Islet of Langerhans (tissue), 1 donor: ENCODE results near the gene EWSR1.
"Not testable (repeated sequence)": the region's sequence is repeated elsewhere in the genome, so short reads cannot be mapped to it uniquely, and the experiment has no call there.

Experiments
- FAIRE-seq: peaks from one replicate; lab custom pipeline; 2011; peaks lifted over from hg19 to GRCh38; lab: Jason Lieb, UNC

The EWSR1 gene

DNA sequence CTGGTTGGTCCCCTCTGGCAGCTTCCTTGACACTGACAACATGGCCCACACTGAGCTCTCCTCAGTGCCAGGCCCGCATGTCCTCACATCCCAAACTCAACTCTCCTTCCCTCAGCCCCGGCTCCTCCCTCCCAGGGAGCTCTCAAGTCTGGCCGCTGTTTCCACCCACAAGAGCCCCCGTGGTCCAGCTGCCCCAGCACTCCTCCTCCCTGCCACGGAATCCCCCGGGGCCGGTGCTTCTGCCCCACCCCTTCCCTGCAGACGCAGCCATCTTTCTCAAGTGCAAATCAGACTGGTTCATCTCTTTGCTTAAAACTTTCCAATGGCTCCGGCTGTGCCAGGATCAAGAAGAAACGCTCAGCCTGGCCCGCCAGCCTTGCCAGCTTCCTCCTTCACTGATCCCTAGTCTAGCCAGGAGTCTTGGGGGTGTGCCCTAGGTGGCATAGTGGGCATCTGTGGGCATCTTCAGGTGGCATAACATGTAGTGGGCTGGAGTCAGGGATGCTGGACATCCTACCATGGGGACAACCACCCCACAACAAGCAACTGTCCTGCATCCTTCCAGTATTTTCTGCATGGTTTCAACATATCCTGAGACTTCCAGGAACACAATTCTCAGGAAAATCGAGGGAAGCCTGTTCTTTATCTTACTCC is 69.7 kb downstream of the EWSR1 start:
- FAIRE-seq, result no peak

DNA sequence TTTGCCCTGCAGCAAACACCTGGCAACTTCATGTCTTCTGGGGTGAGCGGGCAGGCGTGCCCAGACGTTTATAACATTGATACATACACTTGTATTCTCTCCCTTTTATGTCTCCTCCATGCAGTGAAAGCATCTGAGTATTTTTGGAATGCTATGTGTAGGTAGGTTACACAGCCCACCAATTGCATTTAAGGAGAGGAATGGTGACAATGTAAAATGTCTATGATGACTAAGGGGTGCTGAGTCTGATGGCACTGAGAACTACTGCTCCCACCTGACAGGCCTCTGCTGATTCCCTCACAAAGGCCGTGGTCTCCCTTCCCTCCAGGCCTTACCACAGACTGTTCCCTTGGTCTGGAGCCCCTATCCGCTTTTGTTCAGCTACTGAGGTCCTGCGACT is 70.3 kb downstream of the EWSR1 start:
- no peak for FAIRE-seq

DNA sequence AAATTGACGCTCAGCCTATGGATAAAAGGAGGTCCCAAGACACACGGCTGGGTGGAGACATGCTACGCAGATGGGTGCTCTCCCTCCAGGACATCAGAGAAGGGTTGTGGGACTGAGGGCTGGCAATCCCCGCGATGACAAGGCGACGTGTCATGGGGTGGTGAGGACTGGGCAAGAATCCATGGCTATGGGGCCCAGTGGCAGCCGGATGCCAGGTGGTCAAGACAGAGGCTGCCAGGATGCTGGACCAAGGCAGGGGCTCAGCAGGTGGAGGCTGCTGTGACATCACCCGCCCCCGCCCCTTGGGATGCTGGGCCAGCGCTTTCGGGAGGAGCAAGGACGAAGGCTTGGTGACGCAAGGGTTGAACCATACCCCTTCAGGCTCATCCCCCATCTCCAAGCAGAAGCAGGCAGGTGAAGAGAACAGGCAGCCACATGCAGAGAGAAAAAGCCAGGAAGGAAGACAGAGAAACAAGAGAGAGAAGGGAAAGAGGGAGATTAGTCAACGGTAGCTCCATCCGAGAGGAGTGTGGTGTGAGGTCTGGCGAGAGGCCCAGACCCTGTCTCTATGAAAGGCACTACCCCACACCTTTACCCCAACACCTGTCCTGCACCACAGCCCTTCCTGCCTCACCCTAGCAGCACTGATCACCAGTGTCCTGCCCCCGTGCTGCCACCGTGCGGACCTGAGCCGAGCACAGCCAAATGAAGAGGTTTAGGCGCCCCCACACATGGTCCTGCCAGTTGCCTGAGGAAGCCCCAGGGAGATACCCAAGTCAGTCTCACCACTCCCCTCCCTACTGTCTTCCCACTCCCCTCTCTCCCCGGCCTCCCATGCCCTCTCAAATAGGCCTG is 71.5 kb downstream of the EWSR1 start:
- FAIRE-seq, result no peak

DNA sequence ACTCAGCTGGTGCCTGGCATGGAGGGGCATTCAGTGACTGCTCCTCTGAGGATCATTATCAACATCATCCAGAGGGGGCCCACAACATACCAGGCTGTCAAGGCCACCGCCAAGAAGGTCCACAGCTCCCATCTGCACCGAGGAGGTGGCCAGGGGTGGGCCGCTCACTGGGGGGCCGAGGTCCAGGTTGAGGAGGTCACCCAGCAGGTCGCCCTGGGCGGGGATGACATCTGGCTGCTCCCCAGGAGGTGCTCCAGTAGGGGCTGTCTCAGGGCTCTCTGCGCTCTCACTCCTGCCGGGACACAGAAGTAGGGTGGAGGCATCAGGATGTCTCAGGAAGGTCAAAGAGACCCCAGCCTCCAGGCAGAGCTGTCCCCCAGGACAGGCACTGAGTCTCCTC is 72.5 kb downstream of the EWSR1 start:
- FAIRE-seq, result no peak

DNA sequence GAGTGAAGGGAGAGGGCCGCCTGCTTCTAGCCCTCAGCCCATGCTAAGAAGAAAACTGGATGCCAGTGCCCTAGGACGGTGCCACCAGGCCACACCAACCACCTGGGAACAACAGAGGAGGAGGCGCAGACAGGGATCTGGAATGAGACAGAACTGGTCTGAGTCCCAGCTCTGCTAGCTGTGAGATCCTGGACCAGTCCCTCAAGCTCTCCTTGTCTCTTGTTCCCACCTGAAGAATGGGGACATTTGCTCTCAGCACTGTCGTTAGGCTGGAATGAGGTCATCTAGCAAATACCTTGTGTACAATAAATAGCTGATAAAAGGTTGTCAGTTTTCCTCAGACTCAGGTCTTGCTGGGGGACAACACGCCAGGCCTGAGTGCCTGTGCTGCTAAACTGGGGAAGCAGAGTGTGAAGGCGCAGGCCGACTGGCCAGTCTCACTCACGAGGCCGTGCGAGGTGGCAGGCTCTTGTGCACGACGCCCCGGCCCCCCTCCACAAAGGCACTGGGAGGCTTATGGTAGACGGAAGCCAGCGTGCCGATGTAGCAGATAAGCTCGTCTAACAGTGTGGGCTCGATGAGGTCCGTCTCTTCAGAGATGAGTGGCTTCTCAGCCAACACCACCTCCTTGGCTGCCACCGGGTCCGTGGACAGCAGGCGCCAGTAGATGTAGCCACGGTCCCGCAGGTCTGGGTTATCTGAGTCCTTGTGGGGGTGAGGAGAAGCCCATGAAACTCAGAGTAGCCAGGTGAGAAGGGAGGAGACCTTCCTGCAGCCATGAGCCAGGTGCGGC is 73.2 kb downstream of the EWSR1 start:
- no peak for FAIRE-seq

DNA sequence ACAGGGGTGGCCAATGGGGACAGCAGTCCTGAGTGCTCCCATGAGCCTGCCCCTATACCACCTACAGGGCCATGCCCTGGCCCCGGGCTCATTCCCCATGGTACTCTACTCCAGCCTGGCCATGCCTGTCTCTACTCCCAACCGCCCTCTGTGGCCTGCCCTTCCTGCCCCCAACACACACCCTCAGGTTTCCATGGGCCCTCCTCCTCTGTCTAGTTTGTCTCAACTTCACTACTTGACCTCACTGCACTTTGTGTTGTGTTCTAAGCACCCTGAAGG is 73.7 kb downstream of the EWSR1 start:
- no peak for FAIRE-seq

DNA sequence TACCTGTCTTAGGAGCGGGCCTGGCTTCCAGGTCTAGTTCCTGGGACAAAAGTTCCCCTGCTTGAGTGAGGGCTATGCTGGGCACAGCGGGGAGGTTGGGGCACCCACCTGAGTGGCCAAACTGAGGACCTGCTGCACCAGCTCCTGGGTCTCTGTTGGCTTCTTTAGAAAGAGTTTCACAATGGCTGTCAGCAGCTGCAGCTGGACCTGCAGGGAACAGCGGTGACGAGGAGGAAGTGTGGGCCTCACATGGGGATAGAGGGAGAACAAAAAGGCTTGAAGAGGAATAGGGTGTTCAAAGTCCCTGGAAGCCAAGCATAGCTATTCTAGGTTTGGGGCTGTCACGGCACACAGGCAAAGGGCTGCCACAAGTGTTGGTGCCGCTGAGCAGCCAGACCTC is 74.1 kb downstream of the EWSR1 start:
- FAIRE-seq, result no peak

DNA sequence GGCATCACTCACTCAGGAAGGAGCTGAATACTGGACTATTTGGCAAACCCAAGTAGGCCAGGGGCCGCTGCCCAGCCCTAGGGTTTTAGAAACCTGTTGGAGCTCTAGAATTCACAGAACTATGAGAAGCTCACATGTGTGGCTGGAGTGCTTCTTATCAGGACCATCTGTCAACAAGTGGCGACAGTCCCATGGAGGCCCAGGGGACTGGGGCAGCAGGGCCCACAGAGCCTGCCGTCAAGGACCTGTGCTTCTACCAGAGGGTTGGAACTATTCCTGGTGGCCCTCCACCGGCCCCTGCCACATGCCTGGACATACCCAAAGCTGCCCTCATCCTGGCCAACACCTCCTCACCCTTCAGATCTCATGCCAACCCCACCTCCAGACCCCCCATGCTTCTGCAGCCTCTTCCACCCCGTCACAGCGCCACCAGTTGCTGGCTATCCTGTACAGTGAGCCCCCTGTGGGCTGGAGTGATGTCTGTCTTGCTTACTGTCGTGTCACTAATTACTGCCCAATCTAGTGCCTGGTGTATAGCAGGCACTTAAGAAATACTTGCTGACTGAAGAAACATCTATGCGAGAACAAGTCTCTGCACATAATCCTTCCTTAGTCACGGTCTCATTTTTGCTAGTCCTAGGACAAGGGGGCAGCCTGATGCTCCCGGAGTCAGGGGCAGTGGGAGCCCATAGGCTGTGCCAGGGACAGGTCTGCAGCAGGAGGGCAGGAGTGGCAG is 74.7 kb downstream of the EWSR1 start:
- no peak for FAIRE-seq

DNA sequence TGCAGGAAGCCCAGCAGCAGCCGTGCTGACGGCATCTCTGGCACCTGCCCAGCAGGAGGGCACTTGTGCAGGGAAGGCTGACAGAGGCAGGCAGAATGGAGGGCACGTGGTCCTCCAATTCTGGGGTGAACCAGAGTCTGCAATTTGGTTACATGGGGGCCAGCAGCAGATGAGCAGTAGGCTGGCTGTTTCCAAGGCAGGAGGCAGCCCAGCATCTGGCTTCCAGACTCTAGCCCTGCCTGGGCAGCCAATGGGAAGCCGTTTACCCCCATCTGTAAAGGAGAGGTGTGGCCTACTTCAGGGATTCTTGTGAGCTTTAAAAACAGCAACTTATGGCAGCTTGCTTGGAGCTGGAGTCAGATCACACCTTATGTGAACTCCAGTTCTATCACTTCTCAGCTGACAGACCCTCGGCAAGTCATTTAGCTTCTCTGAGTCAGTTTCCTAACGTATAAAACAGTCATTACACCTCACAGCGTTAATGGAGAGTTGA is 75.3 kb downstream of the EWSR1 start:
- FAIRE-seq, result no peak

DNA sequence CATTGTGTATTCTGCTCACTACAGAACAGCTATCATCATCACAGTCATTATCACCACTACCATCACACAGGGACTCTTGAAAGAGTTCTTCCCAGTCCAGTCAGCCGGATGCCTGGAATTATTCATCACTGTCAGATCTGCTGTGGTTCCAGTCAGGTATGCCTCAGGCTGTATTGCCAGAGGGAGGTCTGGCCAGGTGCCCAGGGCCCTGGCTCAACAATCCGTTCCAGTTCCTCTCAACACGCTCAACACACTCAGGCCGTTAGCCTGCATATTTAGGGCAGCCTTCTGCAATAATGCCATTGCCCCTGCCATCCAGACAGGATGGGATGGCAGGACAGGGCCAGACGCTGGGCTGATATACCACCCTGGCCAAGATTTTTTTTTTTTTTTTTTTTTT is 76.1 kb downstream of the EWSR1 start:
- FAIRE-seq, result peak; percentile 86

DNA sequence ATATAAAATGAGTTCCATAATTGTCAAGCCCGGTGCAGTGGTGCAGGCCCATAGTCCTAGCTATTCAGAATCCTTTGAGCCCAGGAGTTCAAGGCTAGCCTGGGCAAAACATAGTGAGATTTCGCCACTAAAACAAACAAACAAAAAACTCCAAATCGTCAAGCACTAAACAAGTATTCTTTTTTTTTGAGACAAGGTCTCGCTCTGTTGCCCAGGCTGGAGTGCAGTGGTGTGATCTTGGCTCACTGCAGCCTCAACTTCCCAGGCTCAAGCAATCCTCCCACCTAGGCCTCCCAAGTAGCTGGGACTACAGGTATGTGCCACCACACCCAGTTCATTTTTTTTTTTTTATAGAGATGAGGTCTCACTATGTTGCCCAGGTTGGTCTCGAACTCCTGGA is 76.8 kb downstream of the EWSR1 start:
- FAIRE-seq, result not testable (repeated sequence)

DNA sequence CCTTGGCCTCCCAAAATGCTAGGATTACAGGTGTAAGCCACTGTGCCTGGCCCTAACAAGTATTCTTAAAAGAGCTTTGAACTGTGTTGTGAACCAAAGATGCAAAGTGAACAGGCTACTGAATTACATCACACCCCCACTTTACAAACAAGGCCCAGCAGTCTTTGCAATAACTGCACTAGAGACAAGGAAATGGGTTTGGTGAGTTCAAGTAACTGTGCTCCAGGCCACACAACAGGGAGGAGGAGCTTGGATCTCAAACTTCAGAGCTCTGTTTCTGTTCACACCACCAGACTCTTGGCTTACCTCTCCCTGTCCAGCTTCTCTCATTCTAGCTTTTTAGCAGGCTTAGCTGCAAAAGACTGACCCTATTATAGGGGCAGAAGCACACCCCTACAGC is 77.9 kb downstream of the EWSR1 start:
- FAIRE-seq, result no peak

DNA sequence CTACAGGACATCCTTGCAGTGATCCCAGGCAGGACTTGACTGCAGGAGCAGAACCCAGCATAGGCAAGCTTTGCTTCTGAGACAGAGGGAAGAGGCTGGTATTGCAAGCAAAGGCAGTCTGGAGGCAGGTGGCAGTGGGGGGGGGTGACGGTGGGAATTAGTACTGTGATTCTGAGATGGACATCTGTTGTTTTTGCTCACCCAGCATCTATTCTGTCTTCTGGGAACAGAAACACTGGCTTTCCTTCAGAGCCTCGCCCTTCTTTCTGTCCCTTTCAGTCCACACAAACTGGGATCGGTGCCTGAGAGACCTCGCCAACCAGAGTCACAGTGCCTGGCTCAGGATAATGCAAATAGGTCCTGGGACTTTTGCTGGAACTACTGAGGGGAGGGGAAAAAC is 78.6 kb downstream of the EWSR1 start:
- FAIRE-seq, result no peak

DNA sequence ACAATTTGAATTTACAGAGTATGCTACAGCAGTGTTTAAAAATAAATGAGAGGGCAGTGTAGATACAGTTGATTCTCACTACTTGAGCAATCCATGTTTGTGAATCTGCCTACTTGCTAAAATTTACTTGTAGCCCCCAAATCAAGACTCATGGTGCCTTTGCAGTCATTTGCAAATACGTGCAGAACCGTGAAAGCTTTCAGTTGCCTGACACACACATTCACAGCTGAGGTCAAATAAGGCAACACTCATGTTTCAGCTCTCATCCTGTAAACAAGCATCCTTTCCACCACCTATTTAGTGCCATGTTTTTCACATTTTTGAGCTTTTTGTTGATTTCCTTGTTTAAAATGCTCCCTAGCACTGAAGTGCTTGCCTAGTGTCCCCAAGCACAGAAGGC is 80.0 kb downstream of the EWSR1 start:
- FAIRE-seq, result peak; percentile 53

DNA sequence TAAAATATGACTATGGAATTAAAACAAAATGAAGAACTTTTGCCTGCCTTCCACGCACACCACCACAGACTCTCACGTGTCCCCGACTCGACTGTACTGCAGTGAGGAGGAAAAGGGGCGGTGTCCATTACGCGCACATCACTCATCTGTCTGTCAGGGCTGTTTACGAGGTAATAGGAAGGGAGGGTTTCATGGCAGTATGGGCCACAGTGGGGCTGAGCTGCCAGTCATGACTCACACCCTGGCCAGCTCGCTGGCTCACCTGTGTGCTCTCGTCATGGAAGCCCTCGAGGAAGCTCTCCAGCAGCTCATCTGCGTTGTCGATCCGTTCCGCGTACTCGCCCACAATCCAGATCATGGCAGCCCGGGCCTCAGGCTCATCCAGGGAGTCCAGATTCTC is 80.9 kb downstream of the EWSR1 start:
- FAIRE-seq, result no peak
